H1 (cell line): Measurements from ENCODE around the gene EXD3. TPM values are rescaled to one million over a fixed set of nuclear protein-coding genes. Genes with fewer than 3 reads are reported as not detected.

Experiments used
- CTCF ChIA-PET: fragments of 300-600 bp; sonication (Branson Sonifier 250); formaldehyde crosslinking; loops from one replicate; lab custom pipeline; 2021; ENCODE audit not compliant: partially characterized antibody; lab: Charles Lee
- POLR2A ChIA-PET: fragments of 300-600 bp; sonication (Branson Sonifier 250); formaldehyde crosslinking; loops from one replicate; lab custom pipeline; 2021; ENCODE audit warnings: inconsistent platforms; ENCODE audit not compliant: partially characterized antibody; lab: Charles Lee
- DNase-seq, 2 experiments: peaks; one replicate each; pipeline versions ENCODE4 v3.0.0 to v3.0.0-alpha.2; 2010 to 2022; ENCODE audit warnings: low spot score in 2 of 2, low read depth in 1 of 2, mixed read lengths in 1 of 2
- FAIRE-seq: peaks from 2 replicates; lab custom pipeline; 2011; peaks lifted over from hg19 to GRCh38; lab: Jason Lieb, UNC
- H2AFZ ChIP-seq: 2 replicates; pipeline ENCODE4 v1.8.1; 2012; ENCODE audit warnings: low read length, inconsistent platforms
- H2AK5ac ChIP-seq: 2 replicates; pipeline ENCODE4 v1.6.1; 2013; ENCODE audit warnings: low read depth, low read length
- H2BK120ac ChIP-seq: replicated peaks from 2 replicates; pipeline ENCODE3; 2013; ENCODE audit warnings: low read depth, low read length, inconsistent platforms
- H2BK12ac ChIP-seq: 2 replicates; pipeline ENCODE4 v1.6.1; 2013; ENCODE audit warnings: low read depth, low read length
- H2BK15ac ChIP-seq: 2 replicates; pipeline ENCODE4 v1.6.1; 2013; ENCODE audit warnings: low read length
- H2BK20ac ChIP-seq: 2 replicates; pipeline ENCODE4 v1.6.1; 2013; ENCODE audit warnings: low read length
- H2BK5ac ChIP-seq: 2 replicates; pipeline ENCODE4 v1.6.1; 2013; ENCODE audit warnings: low read depth, low read length
- H3K14ac ChIP-seq: 2 replicates; pipeline ENCODE4 v1.6.1; 2013; ENCODE audit warnings: inconsistent platforms; ENCODE audit not compliant: insufficient read length
- H3K18ac ChIP-seq: 2 replicates; pipeline ENCODE4 v1.6.1; 2013; ENCODE audit warnings: low read length; ENCODE audit errors: extremely low read depth
- H3K23ac ChIP-seq: 2 replicates; pipeline ENCODE4 v1.6.1; 2013; ENCODE audit warnings: inconsistent platforms; ENCODE audit not compliant: insufficient read length
- H3K23me2 ChIP-seq: 2 replicates; pipeline ENCODE4 v1.6.1; 2013; ENCODE audit warnings: low read depth, low read length
- H3K27ac ChIP-seq: 2 replicates; pipeline ENCODE4 v1.6.1; 2011; ENCODE audit warnings: low read depth, low read length, inconsistent platforms
- H3K27me3 ChIP-seq, 4 experiments: replicated peaks in 1 of 4; 1 replicate in 1 of 4; 2 replicates in 3 of 4; pipeline versions ENCODE4 v1.6.1 to v1.8.1; 2011 to 2013; ENCODE audit warnings: low read length in 3 of 4, mild to moderate bottlenecking in 3 of 4, inconsistent platforms in 2 of 4, mixed read lengths in 2 of 4, moderate library complexity in 1 of 4; ENCODE audit not compliant: control insufficient read depth in 3 of 4, insufficient read depth in 3 of 4; ENCODE audit errors: extremely low read depth in 1 of 4
- H3K36me3 ChIP-seq, 4 experiments: 2 replicates each; pipeline versions ENCODE4 v1.6.1 to v1.8.1; 2011 to 2013; ENCODE audit warnings: mild to moderate bottlenecking in 4 of 4, low read length in 3 of 4, moderate library complexity in 2 of 4, control low read depth in 1 of 4, inconsistent platforms in 1 of 4; ENCODE audit not compliant: insufficient read depth in 4 of 4, control insufficient read depth in 2 of 4
- H3K4ac ChIP-seq: replicated peaks from 2 replicates; pipeline ENCODE3; 2013; ENCODE audit warnings: low read length, low read depth, mixed read lengths, inconsistent platforms; ENCODE audit not compliant: insufficient read length
- H3K4me1 ChIP-seq, 4 experiments: replicated peaks in 1 of 4; 1 replicate in 1 of 4; 2 replicates in 3 of 4; pipeline versions ENCODE4 v1.6.1 to v1.8.1; 2011 to 2013; ENCODE audit warnings: low read length in 3 of 4, inconsistent platforms in 2 of 4, mixed read lengths in 1 of 4; ENCODE audit not compliant: insufficient read depth in 4 of 4, control insufficient read depth in 3 of 4
- H3K4me2 ChIP-seq, 2 experiments: 2 replicates each; pipeline versions ENCODE4 v1.6.1 to v1.8.1; 2011 to 2013; ENCODE audit warnings: low read depth in 2 of 2, low read length in 2 of 2, control low read depth in 1 of 2, inconsistent platforms in 1 of 2, mild to moderate bottlenecking in 1 of 2; ENCODE audit not compliant: insufficient read depth in 1 of 2
- H3K4me3 ChIP-seq, 4 experiments: fragments of 200-600, 300-600 bp in 1 of 4; sonication (generic), shearing (Covaris generic), sonication (Bioruptor Twin) in 1 of 4; 2 replicates each; pipeline versions ENCODE4 v1.5.1 to v1.8.1; 2011 to 2016; ENCODE audit warnings: low read length in 4 of 4, low read depth in 3 of 4, control low read depth in 2 of 4, inconsistent platforms in 2 of 4, mild to moderate bottlenecking in 2 of 4, mixed read lengths in 1 of 4, moderate library complexity in 1 of 4; ENCODE audit not compliant: insufficient read depth in 2 of 4; ENCODE audit errors: extremely low read depth in 1 of 4
- H3K56ac ChIP-seq: replicated peaks from 2 replicates; pipeline ENCODE3; 2013; ENCODE audit warnings: low read depth, mild to moderate bottlenecking, mixed read lengths, low read length, inconsistent platforms; ENCODE audit not compliant: insufficient read length
- H3K79me1 ChIP-seq: 2 replicates; pipeline ENCODE4 v1.6.1; 2013; ENCODE audit warnings: low read depth, low read length, control low read depth
- H3K79me2 ChIP-seq, 2 experiments: 2 replicates each; pipeline versions ENCODE4 v1.6.1 to v1.8.1; 2012 to 2013; ENCODE audit warnings: low read length in 2 of 2, mild to moderate bottlenecking in 2 of 2, inconsistent platforms in 1 of 2; ENCODE audit not compliant: insufficient read depth in 2 of 2, control insufficient read depth in 1 of 2
- H3K9ac ChIP-seq, 4 experiments: replicated peaks in 1 of 4; 1 replicate in 1 of 4; 2 replicates in 3 of 4; pipeline versions ENCODE4 v1.6.1 to v1.8.1; 2011 to 2013; ENCODE audit warnings: low read depth in 3 of 4, low read length in 3 of 4, control low read depth in 2 of 4, mild to moderate bottlenecking in 2 of 4, moderate library complexity in 2 of 4, inconsistent platforms in 1 of 4; ENCODE audit errors: extremely low read depth in 1 of 4
- H3K9me3 ChIP-seq, 2 experiments: 2 replicates each; pipeline versions ENCODE4 v1.6.1 to v1.8.1; 2012 to 2013; ENCODE audit warnings: mild to moderate bottlenecking in 2 of 2, moderate library complexity in 2 of 2, control low read depth in 1 of 2, inconsistent platforms in 1 of 2, low read depth in 1 of 2, low read length in 1 of 2, mixed read lengths in 1 of 2; ENCODE audit not compliant: insufficient read depth in 2 of 2
- H4K20me1 ChIP-seq, 2 experiments: replicated peaks in 1 of 2; 2 replicates each; pipeline versions ENCODE3 to v1.8.1; 2011 to 2013; ENCODE audit warnings: inconsistent platforms in 2 of 2, low read length in 2 of 2, mild to moderate bottlenecking in 1 of 2; ENCODE audit not compliant: insufficient read depth in 2 of 2, control insufficient read depth in 1 of 2
- H4K5ac ChIP-seq: 2 replicates; pipeline ENCODE4 v1.6.1; 2013; ENCODE audit warnings: low read length, low read depth, mixed read lengths, inconsistent platforms; ENCODE audit not compliant: insufficient read length
- H4K8ac ChIP-seq: 2 replicates; pipeline ENCODE4 v1.8.0; 2013; ENCODE audit warnings: mild to moderate bottlenecking, moderate library complexity, low read length, inconsistent platforms; ENCODE audit not compliant: insufficient read depth; ENCODE audit errors: extremely low read depth
- H4K91ac ChIP-seq: replicated peaks from 2 replicates; pipeline ENCODE3; 2013; ENCODE audit warnings: low read length, mixed read lengths, inconsistent platforms; ENCODE audit not compliant: insufficient read length
- ASH2L ChIP-seq: fragments of 200-600, 300-600 bp; sonication (generic); IDR thresholded peaks from one replicate; pipeline ENCODE4 v1.7.1; 2017; ENCODE audit warnings: low read length
- CBX5 ChIP-seq: fragments of 300-800, 300-1000 bp; sonication (generic); IDR thresholded peaks from 2 replicates; pipeline ENCODE4 v1.7.1; 2016; ENCODE audit warnings: antibody characterized with exemption, low read length, low read depth
- GTF2F1 ChIP-seq: IDR thresholded peaks from 2 replicates; pipeline ENCODE4 v1.6.1; 2012; ENCODE audit warnings: low read depth, low read length, improper control_type of control experiment, borderline replicate concordance
- JUN ChIP-seq: IDR thresholded peaks from 2 replicates; pipeline ENCODE4 v1.6.1; 2011; ENCODE audit warnings: low read depth, mild to moderate bottlenecking, improper control_type of control experiment, low read length
- KDM5A ChIP-seq: fragments of 200-600 bp; IDR thresholded peaks from 2 replicates; pipeline ENCODE4 v1.7.1; 2012; ENCODE audit warnings: mild to moderate bottlenecking, low read length, inconsistent platforms, mixed read lengths
- NANOG ChIP-seq: IDR thresholded peaks from 2 replicates; pipeline ENCODE4 v1.6.1; 2011; ENCODE audit warnings: low read length, low read depth, mild to moderate bottlenecking, inconsistent platforms; ENCODE audit not compliant: insufficient read depth, poor library complexity, severe bottlenecking
- SIX5 ChIP-seq: IDR thresholded peaks from 2 replicates; pipeline ENCODE4 v1.6.1; 2011; ENCODE audit warnings: mild to moderate bottlenecking, low read depth, low read length
- SP1 ChIP-seq: IDR thresholded peaks from 2 replicates; pipeline ENCODE4 v1.6.1; 2011; ENCODE audit warnings: low read depth, low read length
- SP4 ChIP-seq: IDR thresholded peaks from 2 replicates; pipeline ENCODE4 v1.6.1; 2012; ENCODE audit warnings: low read length, inconsistent platforms
- TAF1 ChIP-seq: IDR thresholded peaks from 2 replicates; pipeline ENCODE4 v1.6.1; 2011; ENCODE audit warnings: mild to moderate bottlenecking, low read depth, low read length
- TBP ChIP-seq: IDR thresholded peaks from 2 replicates; pipeline ENCODE4 v1.6.1; 2011; ENCODE audit warnings: low read depth, low read length, improper control_type of control experiment
- WGBS, 2 experiments: shearing (Covaris generic) in 1 of 2; methylation state at CpG; one replicate each; pipeline versions ENCODE4 v1.1.6 to v1.1.7; 2013 to 2015; ENCODE audit warnings: low lambda C conversion rate in 2 of 2, mixed read lengths in 2 of 2, inconsistent platforms in 1 of 2, low coverage in 1 of 2, missing lambda C conversion rate in 1 of 2; ENCODE audit not compliant: insufficient replicate concordance in 2 of 2, insufficient coverage in 1 of 2, insufficient read length in 1 of 2; ENCODE audit errors: extremely low coverage in 1 of 2, missing lambda C conversion rate in 1 of 2; 5-methylcytosine and 5-hydroxymethylcytosine counted together
- polyA plus RNA-seq, 7 experiments: library from polyadenylated mRNA; depleted of rRNA in 3 of 7; stranded (reverse) in 5 of 7; unstranded in 2 of 7; fragments of >200 nt in 5 of 7; fragments of 200-250 nt in 2 of 7; gene quantifications; 1 replicate in 5 of 7; 2 replicates in 1 of 7; 4 replicates in 1 of 7; pipeline versions ENCODE4 v1.2.1 to v1.2.3, GENCODE V29; 2011 to 2013; ENCODE audit warnings: missing spikeins in 2 of 7, mixed read lengths in 2 of 7
- total RNA-seq: library from RNA; stranded (reverse); fragmentation: NEBNext Ultra II Directional; extraction: Animal tissue kit (Norgen Biotek cat#: 25700); gene quantifications from 2 replicates; pipeline ENCODE4 v1.2.1, GENCODE V29; 2021
- TF ChIP-seq, protein P1 (sequence below), 3 experiments: IDR thresholded peaks; 1 replicate in 2 of 3; 2 replicates in 1 of 3; pipeline versions ENCODE4 v1.5.1 to v1.6.1; 2011; ENCODE audit warnings: low read length in 3 of 3, mild to moderate bottlenecking in 3 of 3, inconsistent platforms in 2 of 3, low read depth in 1 of 3, moderate library complexity in 1 of 3; ENCODE audit not compliant: insufficient read depth in 1 of 3; ENCODE audit errors: control extremely low read depth in 1 of 3

EXD3 gene
- total and polyA plus RNA-seq, 2 of the 8 experiments (the other 6 are each of a cell fraction or from before 2014, with no cell fraction given): 7.2 to 9.4 TPM

DNA sequence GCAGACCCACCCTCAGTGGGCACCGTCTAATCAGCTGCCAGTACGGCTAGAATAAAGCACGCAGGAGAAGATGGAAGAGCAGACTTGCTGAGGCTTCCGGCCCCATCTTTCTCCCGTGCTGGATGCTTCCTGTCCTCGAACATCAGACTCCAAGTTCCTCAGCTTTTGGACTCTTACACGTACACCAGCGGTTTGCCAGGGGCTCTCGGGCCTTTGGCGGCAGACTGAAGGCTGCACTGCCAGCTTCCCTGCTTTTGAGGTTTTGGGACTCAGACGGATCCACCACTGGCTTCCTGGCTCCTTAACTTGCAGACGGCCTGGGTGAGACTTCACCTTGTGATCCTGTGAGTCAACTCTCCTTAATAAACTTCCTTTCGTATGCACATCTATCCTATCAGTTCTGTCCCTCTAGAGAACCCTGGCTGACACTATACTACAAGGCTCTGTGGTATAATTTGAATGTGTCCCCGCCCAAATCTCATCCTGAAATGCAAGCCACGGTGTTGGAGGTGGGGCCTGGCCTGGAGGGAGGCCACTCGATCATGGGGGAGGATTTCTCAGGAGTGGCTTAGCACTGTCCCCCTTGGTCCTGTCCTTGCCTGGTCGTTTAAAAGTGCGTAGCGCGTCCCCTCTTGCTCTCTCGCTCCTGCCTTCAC, 89.8 kb downstream of the EXD3 start:
- no peaks in the 10 kb centered on the region for H3K23me2 ChIP-seq
- no peaks in the 10 kb centered on the region for H3K79me2 ChIP-seq
- no peak overlapping the region for H3K9ac ChIP-seq
- H3K4me2 ChIP-seq: no peak overlapping the region
- FAIRE-seq: no peak
- H3K9me3 ChIP-seq: peaks cover 2 to 8% of the 10 kb centered on the region in 2 experiments; a peak in 1 of 4 replicates
- H2AK5ac ChIP-seq: no peak overlapping the region
- no peak overlapping the region for H2BK5ac ChIP-seq
- no peak overlapping the region for H3K23ac ChIP-seq
- no peak overlapping the region for H4K91ac ChIP-seq
- no peaks in the 10 kb centered on the region for H3K79me1 ChIP-seq
- H2BK12ac ChIP-seq: no peak overlapping the region
- no peaks in the 10 kb centered on the region for H4K20me1 ChIP-seq
- H2BK15ac ChIP-seq: no peak overlapping the region
- H3K4me3 ChIP-seq: no peak overlapping the region
- H3K27ac ChIP-seq: no peak overlapping the region
- H3K36me3 ChIP-seq: no peaks in the 10 kb centered on the region
- 76% methylated on average over 21 of the region's 21 CpGs; no CpG with 5 or more reads in 1 of the 2 experiments for WGBS, 2 experiments
- H3K4me1 ChIP-seq: no peaks in the 10 kb centered on the region; a peak in 1 of 7 replicates
- no peak overlapping the region for H3K56ac ChIP-seq
- H2AFZ ChIP-seq: no peak overlapping the region
- no peak overlapping the region for H3K14ac ChIP-seq
- H4K8ac ChIP-seq: no peak overlapping the region
- no peak overlapping the region for H2BK120ac ChIP-seq
- H3K18ac ChIP-seq: no peak overlapping the region
- ChIA-PET CTCF (no interaction called here), POLR2A (no interaction called here)
- no peaks in the 10 kb centered on the region for H3K27me3 ChIP-seq
- H2BK20ac ChIP-seq: no peak overlapping the region
- no peak overlapping the region for H4K5ac ChIP-seq
- no peak overlapping the region for H3K4ac ChIP-seq
- DNase-seq: no peak
- TF ChIP-seq, protein P1, sequence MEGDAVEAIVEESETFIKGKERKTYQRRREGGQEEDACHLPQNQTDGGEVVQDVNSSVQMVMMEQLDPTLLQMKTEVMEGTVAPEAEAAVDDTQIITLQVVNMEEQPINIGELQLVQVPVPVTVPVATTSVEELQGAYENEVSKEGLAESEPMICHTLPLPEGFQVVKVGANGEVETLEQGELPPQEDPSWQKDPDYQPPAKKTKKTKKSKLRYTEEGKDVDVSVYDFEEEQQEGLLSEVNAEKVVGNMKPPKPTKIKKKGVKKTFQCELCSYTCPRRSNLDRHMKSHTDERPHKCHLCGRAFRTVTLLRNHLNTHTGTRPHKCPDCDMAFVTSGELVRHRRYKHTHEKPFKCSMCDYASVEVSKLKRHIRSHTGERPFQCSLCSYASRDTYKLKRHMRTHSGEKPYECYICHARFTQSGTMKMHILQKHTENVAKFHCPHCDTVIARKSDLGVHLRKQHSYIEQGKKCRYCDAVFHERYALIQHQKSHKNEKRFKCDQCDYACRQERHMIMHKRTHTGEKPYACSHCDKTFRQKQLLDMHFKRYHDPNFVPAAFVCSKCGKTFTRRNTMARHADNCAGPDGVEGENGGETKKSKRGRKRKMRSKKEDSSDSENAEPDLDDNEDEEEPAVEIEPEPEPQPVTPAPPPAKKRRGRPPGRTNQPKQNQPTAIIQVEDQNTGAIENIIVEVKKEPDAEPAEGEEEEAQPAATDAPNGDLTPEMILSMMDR (IDR thresholded peaks at IDR 0.05; ENCODE audit: control extremely low read depth in 1 of 3, insufficient read depth in 1 of 3, low read depth in 1 of 3, low read length in 3 of 3): no peak
- TF ChIP-seq SP1 (no peak), SIX5 (no peak), CBX5 (no peak), TBP (no peak), SP4 (no peak), NANOG (no peak), TAF1 (no peak), JUN (no peak), KDM5A (no peak), GTF2F1 (no peak), ASH2L (no peak)
